PC-9 (cell line): ENCODE results near the gene DCTD. TPM values are rescaled to one million over a fixed set of nuclear protein-coding genes. Genes with fewer than 3 reads are reported as not detected.

Experiments used
- BruUV-seq: library from RNA; stranded (reverse); fragments of 400-500 nt; replicated peaks from 2 replicates; lab custom pipeline; 2021; lab: Mats Ljungman, UMichigan
- CTCF ChIA-PET: fragments of 300-600 bp; sonication (Branson Sonifier 250); formaldehyde crosslinking; loops from one replicate; lab custom pipeline; 2022; ENCODE audit warnings: antibody characterized with exemption; lab: Charles Lee
- POLR2A ChIA-PET: fragments of 300-600 bp; sonication (Branson Sonifier 250); formaldehyde crosslinking; loops from one replicate; lab custom pipeline; 2022; ENCODE audit warnings: antibody characterized with exemption; ENCODE audit not compliant: unreplicated experiment; lab: Charles Lee
- DNase-seq, 2 experiments: peaks; one replicate each; pipeline versions ENCODE4 v3.0.0 to v3.0.0-alpha.2; 2015 to 2022; ENCODE audit warnings: mixed read lengths in 1 of 2
- H2AFZ ChIP-seq: fragments of 200-600 bp; sonication (generic); 2 replicates; pipeline ENCODE4 v1.8.1; 2017; ENCODE audit warnings: antibody characterized with exemption
- H3F3A ChIP-seq: fragments of 200-600 bp; sonication (generic); 2 replicates; pipeline ENCODE4 v1.8.1; 2017; ENCODE audit warnings: antibody characterized with exemption, mild to moderate bottlenecking, low read depth; ENCODE audit not compliant: insufficient read depth
- H3K27ac ChIP-seq: fragments of 200-600 bp; sonication (generic); 2 replicates; pipeline ENCODE4 v1.6.1; 2016; ENCODE audit warnings: mixed run types
- H3K27me3 ChIP-seq: fragments of 200-600 bp; sonication (generic); 2 replicates; pipeline ENCODE4 v1.6.1; 2016; ENCODE audit warnings: low read depth, mixed run types; ENCODE audit not compliant: insufficient read depth
- H3K36me3 ChIP-seq: fragments of 200-600 bp; sonication (generic); 2 replicates; pipeline ENCODE4 v1.6.1; 2016; ENCODE audit warnings: low read depth, mixed run types
- H3K4me1 ChIP-seq: fragments of 200-600 bp; sonication (generic); replicated peaks from 2 replicates; pipeline ENCODE4 v1.6.1; 2016; ENCODE audit warnings: mixed run types; ENCODE audit not compliant: insufficient read depth
- H3K4me2 ChIP-seq: fragments of 200-600 bp; sonication (generic); 2 replicates; pipeline ENCODE4 v1.6.1; 2017; ENCODE audit warnings: mixed run types
- H3K4me3 ChIP-seq: fragments of 200-600 bp; sonication (generic); 2 replicates; pipeline ENCODE4 v1.6.1; 2016; ENCODE audit warnings: mixed run types
- H3K79me2 ChIP-seq: fragments of 200-600 bp; sonication (generic); 2 replicates; pipeline ENCODE4 v1.6.1; 2017; ENCODE audit warnings: low read depth, mixed run types
- H3K9me2 ChIP-seq: fragments of 200-600 bp; sonication (generic); 2 replicates; pipeline ENCODE4 v1.8.1; 2017; ENCODE audit warnings: mild to moderate bottlenecking; ENCODE audit not compliant: insufficient read depth
- H3K9me3 ChIP-seq: fragments of 200-600 bp; sonication (generic); 2 replicates; pipeline ENCODE4 v1.8.1; 2016; ENCODE audit warnings: low read depth; ENCODE audit not compliant: insufficient read depth
- H4K20me1 ChIP-seq: fragments of 200-600 bp; sonication (generic); 2 replicates; pipeline ENCODE4 v1.8.1; 2017; ENCODE audit not compliant: insufficient read depth
- CTCF ChIP-seq: fragments of 200-600 bp; sonication (generic); conservative IDR thresholded peaks from 2 replicates; pipeline ENCODE4 v1.6.1; 2017; ENCODE audit warnings: mixed run types, antibody characterized with exemption, mild to moderate bottlenecking, moderate library complexity
- EZH2 ChIP-seq: fragments of 200-600 bp; sonication (generic); IDR thresholded peaks from 2 replicates; pipeline ENCODE4 v1.8.0; 2017; ENCODE audit warnings: antibody characterized with exemption, low read depth
- intact Hi-C: fragments of 100-400 bp; cut with micrococcal nuclease; formaldehyde crosslinking; loops from one replicate; pipeline ENCODE4 v1.10.0; 2022; ENCODE audit not compliant: unreplicated experiment
- total RNA-seq: library from RNA; stranded (reverse); gene quantifications from 2 replicates; pipeline ENCODE4 v1.2.3, GENCODE V29; 2021

DCTD gene
- total RNA-seq, 1 experiment from 2014 or later: 116 TPM

- TF ChIP-seq CTCF: no peak
- no peak for TF ChIP-seq EZH2
- no peaks in the 10 kb centered on the region for H3K27me3 ChIP-seq
- H3K4me3 ChIP-seq: no peak overlapping the region
- no peak overlapping the region for H3K27ac ChIP-seq
- no peaks in the 10 kb centered on the region for H3F3A ChIP-seq
- H3K4me2 ChIP-seq: no peak overlapping the region
- H3K79me2 ChIP-seq: no peaks in the 10 kb centered on the region
- CTCF ChIA-PET: no interaction called here
- no peaks in the 10 kb centered on the region for H3K9me3 ChIP-seq
- H2AFZ ChIP-seq: no peak overlapping the region
- H4K20me1 ChIP-seq: no peaks in the 10 kb centered on the region
- POLR2A ChIA-PET: no interaction called here
- H3K9me2 ChIP-seq: no peaks in the 10 kb centered on the region
- H3K4me1 ChIP-seq: no peaks in the 10 kb centered on the region
- no TSS peak for BruUV-seq
- H3K36me3 ChIP-seq: no peaks in the 10 kb centered on the region
- no peak for DNase-seq
- intact Hi-C loops: no loop called here
These were observed 43.9 kb downstream of the DCTD start for GRCh38 chr4:182873289-182873688.

GRCh38 chr4:182872886-182873285 lies 44.3 kb downstream of the DCTD start:
- Histone ChIP-seq H3K4me2 (no peak overlapping the region), H3K4me3 (no peak overlapping the region), H3K4me1 (no peaks in the 10 kb centered on the region), H3K27me3 (no peaks in the 10 kb centered on the region), H2AFZ (no peak overlapping the region), H4K20me1 (no peaks in the 10 kb centered on the region), H3K9me3 (no peaks in the 10 kb centered on the region), H3K9me2 (no peaks in the 10 kb centered on the region), H3K36me3 (no peaks in the 10 kb centered on the region), H3K79me2 (no peaks in the 10 kb centered on the region), H3F3A (no peaks in the 10 kb centered on the region), H3K27ac (no peak overlapping the region)
- TF ChIP-seq EZH2 (no peak), CTCF (no peak)
- CTCF ChIA-PET: no interaction called here
- DNase-seq: no peak
- POLR2A ChIA-PET: no interaction called here
- BruUV-seq: no TSS peak
- intact Hi-C loops: no loop called here

- Histone ChIP-seq H3K4me3 (no peak overlapping the region), H2AFZ (no peak overlapping the region), H3K4me1 (no peaks in the 10 kb centered on the region), H3K27me3 (no peaks in the 10 kb centered on the region), H3F3A (no peaks in the 10 kb centered on the region), H3K4me2 (no peak overlapping the region), H4K20me1 (no peaks in the 10 kb centered on the region), H3K79me2 (no peaks in the 10 kb centered on the region), H3K9me2 (no peaks in the 10 kb centered on the region), H3K27ac (no peak overlapping the region), H3K36me3 (no peaks in the 10 kb centered on the region), H3K9me3 (no peaks in the 10 kb centered on the region)
- TF ChIP-seq CTCF: no peak
- TF ChIP-seq EZH2: no peak
- no peak for DNase-seq
- BruUV-seq: no TSS peak
- intact Hi-C loops: no loop called here
- POLR2A ChIA-PET: no interaction called here
- CTCF ChIA-PET: no interaction called here
These were observed 45.6 kb downstream of the DCTD start for GRCh38 chr4:182871616-182872015.
